Measurements from ENCODE around the gene PARP16.

- no peak for TF ChIP-seq EZH2phosphoT487 (IDR thresholded peaks at IDR 0.05; ENCODE audit: low read depth)
- no peak for TF ChIP-seq CTCF (IDR thresholded peaks at IDR 0.05; ENCODE audit: low read depth, low read length)
Measured at GRCh38 chr15:65278480-65278879, 8.2 kb downstream of the PARP16 start.
